ENCODE measurements around the gene TSPAN9. TPM values are rescaled to one million over a fixed set of nuclear protein-coding genes. Genes with fewer than 3 reads are reported as not detected.

Gene TSPAN9
- total RNA-seq, 1 donor from 2014 or later = 109 TPM

GRCh38 chr12:3335078-3335487 lies 257.9 kb downstream of the TSPAN9 start:
- intact Hi-C loops (cut with DNase I) = no loop called here

More at GRCh38 chr12:3335078-3335487, 257.9 kb downstream of the TSPAN9 start:
- Histone ChIP-seq H3K27me3 (no peaks in the 10 kb centered on the region), H3K9me3 (no peaks in the 10 kb centered on the region), H3K27ac (no peak overlapping the region), H3K36me3 (no peaks in the 10 kb centered on the region), H3K4me1 (no peaks in the 10 kb centered on the region), H3K4me3 (no peak overlapping the region)
- no peak for DNase-seq (ENCODE audit: low spot score in 2 of 2)
- TF ChIP-seq CTCF (IDR thresholded peaks at IDR 0.05) = no peak

Other genes with a start within 250 kb of the TSPAN9 start
- 9.7 TPM for gene NRIP2, start 242.3 kb upstream of the TSPAN9 start, total RNA-seq
- not detected for gene TEX52, start 220.3 kb upstream of the TSPAN9 start, total RNA-seq
- gene FOXM1, start 200.2 kb upstream of the TSPAN9 start, total RNA-seq = not detected
- gene RHNO1, start 200.2 kb upstream of the TSPAN9 start, total RNA-seq = 2.9 TPM
- gene TULP3, start 186.5 kb upstream of the TSPAN9 start, total RNA-seq = 24.8 TPM
- 76.1 TPM for gene TEAD4, start 118.0 kb upstream of the TSPAN9 start, total RNA-seq

Measured in ascending aorta (tissue), 2 donors.